CD4-positive, alpha-beta memory T cell (primary cell): Measurements from ENCODE around the gene FEV. TPM values are rescaled to one million over a fixed set of nuclear protein-coding genes. Genes with fewer than 3 reads are reported as not detected.

Experiments
- CTCF ChIA-PET: fragments of 350-600 bp; sonication (Branson Sonifier 250); formaldehyde crosslinking; loops from one replicate; lab custom pipeline; 2021; ENCODE audit warnings: inconsistent platforms; ENCODE audit not compliant: partially characterized antibody; lab: Charles Lee
- POLR2A ChIA-PET: fragments of 350-600 bp; sonication (Branson Sonifier 250); formaldehyde crosslinking; loops from one replicate; lab custom pipeline; 2021; ENCODE audit not compliant: partially characterized antibody; lab: Charles Lee
- DNase-seq, 5 donors: peaks; one replicate each; pipeline versions ENCODE4 v3.0.0 to v3.0.0-alpha.2; 2020 to 2022; ENCODE audit warnings: mixed read lengths in 1 of 5
- H3K27ac ChIP-seq: one replicate; pipeline ENCODE4 v1.7.0; 2013; ENCODE audit warnings: low read depth, low read length
- H3K27me3 ChIP-seq: 2 replicates; pipeline ENCODE4 v1.7.0; 2013; ENCODE audit warnings: mild to moderate bottlenecking, low read length, moderate library complexity; ENCODE audit not compliant: insufficient read depth
- H3K36me3 ChIP-seq: 2 replicates; pipeline ENCODE4 v1.7.0; 2013; ENCODE audit warnings: mild to moderate bottlenecking, low read length, moderate library complexity; ENCODE audit not compliant: insufficient read depth
- H3K4me1 ChIP-seq: 2 replicates; pipeline ENCODE4 v1.7.0; 2013; ENCODE audit warnings: mild to moderate bottlenecking, low read length, moderate library complexity; ENCODE audit not compliant: insufficient read depth
- H3K4me3 ChIP-seq, 2 donors: one replicate each; pipeline ENCODE4 v1.7.0; 2013; ENCODE audit warnings: low read length in 2 of 2, mild to moderate bottlenecking in 1 of 2
- H3K9me3 ChIP-seq, 2 donors: one replicate each; pipeline ENCODE4 v1.7.0; 2013; ENCODE audit warnings: low read length in 2 of 2, control low read depth in 1 of 2; ENCODE audit not compliant: control insufficient read depth in 1 of 2
- H3K27ac Mint-ChIP-seq, 7 donors: one replicate each; pipeline ENCODE4 v1.8.0; 2020 to 2021; ENCODE audit warnings: mixed read lengths in 7 of 7, mild to moderate bottlenecking in 6 of 7, inconsistent platforms in 3 of 7, moderate library complexity in 3 of 7
- H3K27me3 Mint-ChIP-seq, 2 donors: one replicate each; pipeline ENCODE4 v1.8.0; 2020 to 2021; ENCODE audit warnings: mixed read lengths in 2 of 2
- H3K36me3 Mint-ChIP-seq, 2 donors: one replicate each; pipeline ENCODE4 v1.8.0; 2020 to 2021; ENCODE audit warnings: mixed read lengths in 2 of 2, inconsistent platforms in 1 of 2, mild to moderate bottlenecking in 1 of 2
- H3K4me1 Mint-ChIP-seq, 4 donors: one replicate each; pipeline ENCODE4 v1.8.0; 2020 to 2021; ENCODE audit warnings: mixed read lengths in 4 of 4, mild to moderate bottlenecking in 1 of 4
- H3K4me3 Mint-ChIP-seq, 8 donors: one replicate each; pipeline ENCODE4 v1.8.0; 2020 to 2021; ENCODE audit warnings: mixed read lengths in 8 of 8, mild to moderate bottlenecking in 7 of 8, moderate library complexity in 6 of 8, inconsistent platforms in 3 of 8
- H3K9me3 Mint-ChIP-seq, 8 donors: one replicate each; pipeline ENCODE4 v1.8.0; 2020 to 2021; ENCODE audit warnings: mixed read lengths in 8 of 8, mild to moderate bottlenecking in 5 of 8, inconsistent platforms in 3 of 8, moderate library complexity in 1 of 8
- intact Hi-C: fragments of 100-400 bp; cut with micrococcal nuclease; formaldehyde crosslinking; loops from one replicate; pipeline ENCODE4 v1.15.1; 2023
- polyA plus RNA-seq, 2 donors: library from polyadenylated mRNA; unstranded; fragments of 300-500 nt; fragmentation: Illumina TruSeq; gene quantifications; one replicate each; pipeline ENCODE4 v1.2.3, GENCODE V29; 2021
- total RNA-seq, 2 experiments: library from RNA; stranded (reverse); gene quantifications; one replicate each; pipeline ENCODE4 v1.2.3, GENCODE V29; 2021

Gene FEV
- total and polyA plus RNA-seq, 4 experiments from 2014 or later: not detected

GRCh38 chr2:219022041-219022440 is 37.1 kb upstream of the FEV start:
- H3K4me1 ChIP-seq: no peaks in the 10 kb centered on the region
- peaks cover 2 to 8% of the 10 kb centered on the region in 2 donors for H3K27me3 Mint-ChIP-seq
- H3K36me3 ChIP-seq: no peaks in the 10 kb centered on the region
- no peak overlapping the region for H3K4me3 ChIP-seq
- intact Hi-C loops: no loop called here
- no peak overlapping the region for H3K4me3 Mint-ChIP-seq
- H3K27ac Mint-ChIP-seq: no peak overlapping the region
- no peaks in the 10 kb centered on the region for H3K4me1 Mint-ChIP-seq
- ChIA-PET CTCF (interaction anchor here (5.9 kb wide), 1 partner anchor 7 kb away, joined by 33 read pairs; no protein-coding TSS in a partner anchor), POLR2A (no interaction called here)
- H3K9me3 Mint-ChIP-seq: no peaks in the 10 kb centered on the region
- no peak overlapping the region for H3K27ac ChIP-seq
- no peaks in the 10 kb centered on the region for H3K9me3 ChIP-seq
- H3K36me3 Mint-ChIP-seq: no peaks in the 10 kb centered on the region
- DNase-seq: no peak
- no peaks in the 10 kb centered on the region for H3K27me3 ChIP-seq

GRCh38 chr2:219021591-219021990 is 36.6 kb upstream of the FEV start:
- ChIA-PET POLR2A (no interaction called here), CTCF (interaction anchor here (5.9 kb wide), 1 partner anchor 7 kb away, joined by 33 read pairs; no protein-coding TSS in a partner anchor)
- no peaks in the 10 kb centered on the region for H3K4me1 Mint-ChIP-seq
- Histone ChIP-seq H3K27ac (no peak overlapping the region), H3K4me1 (no peaks in the 10 kb centered on the region), H3K36me3 (no peaks in the 10 kb centered on the region), H3K9me3 (no peaks in the 10 kb centered on the region), H3K4me3 (no peak overlapping the region), H3K27me3 (no peaks in the 10 kb centered on the region)
- no peaks in the 10 kb centered on the region for H3K9me3 Mint-ChIP-seq
- DNase-seq: no peak
- intact Hi-C loops: no loop called here
- H3K27ac Mint-ChIP-seq: no peak overlapping the region
- H3K4me3 Mint-ChIP-seq: no peak overlapping the region
- H3K27me3 Mint-ChIP-seq: peaks cover 4 to 8% of the 10 kb centered on the region in 2 donors
- H3K36me3 Mint-ChIP-seq: no peaks in the 10 kb centered on the region

GRCh38 chr2:219020604-219021365 is 35.8 kb upstream of the FEV start:
- Mint-ChIP-seq H3K4me1 (no peaks in the 10 kb centered on the region), H3K27ac (no peak overlapping the region), H3K4me3 (no peak overlapping the region), H3K9me3 (no peaks in the 10 kb centered on the region), H3K36me3 (no peaks in the 10 kb centered on the region), H3K27me3 (peaks cover 7 to 8% of the 10 kb centered on the region in 2 donors)
- ChIA-PET POLR2A (interaction anchor here (1.1 kb wide), 1 partner anchor 9 kb away, joined by 3 read pairs; no protein-coding TSS in a partner anchor), CTCF (interaction anchor here (0.8 to 5.9 kb wide), 2 partner anchors 8 to 17 kb away, joined by 3 to 33 read pairs; no protein-coding TSS in a partner anchor)
- H3K27me3 ChIP-seq: no peaks in the 10 kb centered on the region
- H3K27ac ChIP-seq: no peak overlapping the region
- no peak for DNase-seq
- intact Hi-C loops: no loop called here
- no peaks in the 10 kb centered on the region for H3K36me3 ChIP-seq
- no peaks in the 10 kb centered on the region for H3K9me3 ChIP-seq
- no peak overlapping the region for H3K4me3 ChIP-seq
- H3K4me1 ChIP-seq: no peaks in the 10 kb centered on the region

GRCh38 chr2:219019436-219019835 is 34.5 kb upstream of the FEV start:
- no peaks in the 10 kb centered on the region for H3K9me3 Mint-ChIP-seq
- Histone ChIP-seq H3K9me3 (no peaks in the 10 kb centered on the region), H3K4me3 (no peak overlapping the region), H3K27me3 (no peaks in the 10 kb centered on the region), H3K36me3 (no peaks in the 10 kb centered on the region), H3K27ac (no peak overlapping the region), H3K4me1 (no peaks in the 10 kb centered on the region)
- CTCF ChIA-PET: interaction anchor here (5.9 kb wide), 1 partner anchor 9 kb away, joined by 33 read pairs; no protein-coding TSS in a partner anchor
- H3K4me1 Mint-ChIP-seq: no peaks in the 10 kb centered on the region
- no peak for DNase-seq
- H3K27ac Mint-ChIP-seq: no peak overlapping the region
- POLR2A ChIA-PET: no interaction called here
- intact Hi-C loops: no loop called here
- no peak overlapping the region for H3K4me3 Mint-ChIP-seq
- H3K27me3 Mint-ChIP-seq: peaks cover 8 to 9% of the 10 kb centered on the region in 2 donors
- no peaks in the 10 kb centered on the region for H3K36me3 Mint-ChIP-seq

- intact Hi-C loops: no loop called here
- Mint-ChIP-seq H3K4me1 (no peaks in the 10 kb centered on the region), H3K27ac (no peak overlapping the region), H3K9me3 (no peaks in the 10 kb centered on the region), H3K4me3 (no peak overlapping the region), H3K36me3 (no peaks in the 10 kb centered on the region), H3K27me3 (peaks cover 8 to 9% of the 10 kb centered on the region in 2 donors)
- POLR2A ChIA-PET: no interaction called here
- no peaks in the 10 kb centered on the region for H3K27me3 ChIP-seq
- no peaks in the 10 kb centered on the region for H3K36me3 ChIP-seq
- no peak overlapping the region for H3K27ac ChIP-seq
- CTCF ChIA-PET: interaction anchor here (5.9 kb wide), 1 partner anchor 10 kb away, joined by 33 read pairs; no protein-coding TSS in a partner anchor
- no peak overlapping the region for H3K4me3 ChIP-seq
- H3K9me3 ChIP-seq: no peaks in the 10 kb centered on the region
- no peaks in the 10 kb centered on the region for H3K4me1 ChIP-seq
- DNase-seq: no peak
Measured at GRCh38 chr2:219018726-219019125, 33.7 kb upstream of the FEV start.

GRCh38 chr2:219018286-219018685 is 33.3 kb upstream of the FEV start:
- CTCF ChIA-PET: interaction anchor here (2.8 to 5.9 kb wide), 2 partner anchors 10 to 22 kb away, joined by 8 to 33 read pairs; no protein-coding TSS in a partner anchor
- H3K27ac Mint-ChIP-seq: no peak overlapping the region

GRCh38 chr2:219017201-219017931 is 32.4 kb upstream of the FEV start:
- Mint-ChIP-seq H3K27me3 (peaks cover 5 to 16% of the 10 kb centered on the region in 2 donors), H3K4me3 (no peak overlapping the region), H3K27ac (no peak overlapping the region), H3K4me1 (no peaks in the 10 kb centered on the region), H3K9me3 (no peaks in the 10 kb centered on the region), H3K36me3 (no peaks in the 10 kb centered on the region)
- Histone ChIP-seq H3K9me3 (no peaks in the 10 kb centered on the region), H3K27me3 (no peaks in the 10 kb centered on the region), H3K36me3 (no peaks in the 10 kb centered on the region), H3K4me3 (no peak overlapping the region), H3K4me1 (no peaks in the 10 kb centered on the region), H3K27ac (no peak overlapping the region)
- ChIA-PET CTCF (interaction anchor here (2.8 to 5.9 kb wide), 2 partner anchors 11 to 21 kb away, joined by 8 to 33 read pairs; no protein-coding TSS in a partner anchor), POLR2A (no interaction called here)
- intact Hi-C loops: no loop called here
- DNase-seq: no peak

More at GRCh38 chr2:219018286-219018685, 33.3 kb upstream of the FEV start:
- DNase-seq: no peak
- Histone ChIP-seq H3K27ac (no peak overlapping the region), H3K4me3 (no peak overlapping the region), H3K4me1 (no peaks in the 10 kb centered on the region), H3K9me3 (no peaks in the 10 kb centered on the region), H3K27me3 (no peaks in the 10 kb centered on the region), H3K36me3 (no peaks in the 10 kb centered on the region)
- Mint-ChIP-seq H3K4me1 (no peaks in the 10 kb centered on the region), H3K36me3 (no peaks in the 10 kb centered on the region), H3K27me3 (peaks cover 8 to 9% of the 10 kb centered on the region in 2 donors), H3K4me3 (no peak overlapping the region), H3K9me3 (no peaks in the 10 kb centered on the region)
- POLR2A ChIA-PET: no interaction called here
- intact Hi-C loops: no loop called here
